ENCODE data around the gene PALS1.

- TF ChIP-seq POLR2A (IDR thresholded peaks at IDR 0.05; ENCODE audit: low read depth, low read length) (no peak), POLR2AphosphoS5 (IDR thresholded peaks at IDR 0.05; ENCODE audit: low read depth, low read length) (no peak), TAF1 (IDR thresholded peaks at IDR 0.05; ENCODE audit: low read depth, low read length) (no peak)
Measured at GRCh38 chr14:67192366-67192765, 48.9 kb upstream of the PALS1 start.

All from GM12891 (cell line).